LoVo (cell line): ENCODE measurements around the gene PPP1R3E.

ENCODE experiments used
- DNase-seq: peaks from one replicate; pipeline ENCODE4 v3.0.0-alpha.2; 2016; ENCODE audit warnings: low spot score

The PPP1R3E gene

GRCh38 chr14:23248601-23249000 lies 54.1 kb downstream of the PPP1R3E start:
- DNase-seq: peak; percentile 3
